Pancreas (tissue), 10 donors: ENCODE measurements around the gene EFCAB8. TPM values are rescaled to one million over a fixed set of nuclear protein-coding genes. Genes with fewer than 3 reads are reported as not detected.

Experiments used
- ATAC-seq, 4 donors: fragments of 200-7000 bp; cut with Tn5 transposase; one replicate each; pipeline versions ENCODE4 v1.8.0 to v1.9.1; 2020; ENCODE audit warnings: mild to moderate bottlenecking in 4 of 4, moderate library complexity in 4 of 4
- DNase-seq, 6 donors: peaks; one replicate each; pipeline ENCODE4 v3.0.0-alpha.2; 2020
- FAIRE-seq: peaks from 2 replicates; lab custom pipeline; 2012; peaks lifted over from hg19 to GRCh38; lab: Jason Lieb, UNC
- H3K27ac ChIP-seq, 4 donors: fragments of 200-600 bp; sonication (generic); 1 replicate in 3 of 4; 2 replicates in 1 of 4; pipeline versions ENCODE4 v1.5.0 to v1.8.0; 2020
- H3K27me3 ChIP-seq, 4 donors: fragments of 200-600 bp; one replicate each; pipeline ENCODE4 v1.8.0; 2021
- H3K36me3 ChIP-seq, 3 donors: fragments of 200-600 bp; sonication (generic) in 1 of 3; one replicate each; pipeline versions ENCODE4 v1.5.0 to v1.8.0; 2020 to 2021
- H3K4me1 ChIP-seq, 3 donors: fragments of 200-600 bp; one replicate each; pipeline ENCODE4 v1.8.0; 2021
- H3K4me3 ChIP-seq, 4 donors: fragments of 200-600 bp; sonication (generic) in 2 of 4; one replicate each; pipeline versions ENCODE4 v1.5.0 to v1.8.0; 2020 to 2021
- H3K9me3 ChIP-seq, 4 donors: fragments of 200-600 bp; one replicate each; pipeline ENCODE4 v1.8.0; 2021
- CTCF ChIP-seq, 4 donors: fragments of 200-600 bp; sonication (generic) in 3 of 4; IDR thresholded peaks; one replicate each; pipeline versions ENCODE4 v1.5.0 to v1.8.0; 2021; ENCODE audit warnings: antibody characterized with exemption in 4 of 4
- WGBS, 2 donors: extraction: QIAGEN DNeasy Blood & Tissue Kit; methylation state at CpG; one replicate each; pipeline ENCODE4 v1.1.7; 2013; 5-methylcytosine and 5-hydroxymethylcytosine counted together
- intact Hi-C, 3 donors: fragments of 100-400 bp; cut with DNase I; formaldehyde crosslinking; loops; one replicate each; pipeline versions ENCODE4 v1.11.1 to v1.14.2; 2022
- polyA plus RNA-seq, 2 donors: library from polyadenylated mRNA; stranded (reverse); fragments of 200-250 nt; gene quantifications; one replicate each; pipeline ENCODE4 v1.2.3, GENCODE V29; 2013
- total RNA-seq, 6 donors: library from RNA; stranded (reverse); fragmentation: NEBNext Ultra II Directional in 4 of 6; extraction: Animal tissue kit (Norgen Biotek cat#: 25700) in 4 of 6; gene quantifications; one replicate each; pipeline versions ENCODE4 v1.2.1 to v1.2.4, GENCODE V29; 2021 to 2023
- donor health status: healthy with polysubstance abuse.
- donor health status: DM: no; HTN: no; CAD: no; lungs with moderate emphysema.
- donor health status: DM: no; HTN: no; CAD: no.
- donor health status: control.
- donor health status: control.
- donor health status: Bipolar disorder and iron deficiency.
- donor health status: DM: yes; HTN: yes; CAD: no.
- donor health status: DM: no; HTN: no; CAD: no.
- donor health status: DM: no; HTN: no; CAD: no.
- donor health status: DM: yes; HTN: yes; CAD: no.

EFCAB8 gene
- total RNA-seq (under 1 TPM in 5 of 6 donors, not detected in 1; 0.12 to 0.35 (median 0.19) TPM), polyA plus RNA-seq (under 1 TPM; 0.14 to 0.19 TPM)

- H3K9me3 ChIP-seq = no peaks in the 10 kb centered on the region
- no peaks in the 10 kb centered on the region for H3K4me1 ChIP-seq
- DNase-seq (no peak), FAIRE-seq (no peak), ATAC-seq (no peak)
- no peaks in the 10 kb centered on the region for H3K27me3 ChIP-seq
- intact Hi-C loops = no loop called here
- H3K36me3 ChIP-seq = no peaks in the 10 kb centered on the region
- no peak for TF ChIP-seq CTCF (IDR thresholded peaks at IDR 0.05)
- 76 to 81% methylated on average over 8 of the region's 8 CpGs for WGBS, 2 donors
- no peak within 1 kb of the TSS for H3K27ac ChIP-seq
- H3K4me3 ChIP-seq = no peak within 1 kb of the TSS
Observed at GRCh38 chr20:32858701-32859372, at the start of gene EFCAB8. Gene EFCAB8, plus strand, starts transcription at chr20:32858923. Its CDS starts 4,870 bp downstream, at chr20:32863793.

GRCh38 chr20:32809907-32810306 is 48.8 kb upstream of the EFCAB8 start:
- intact Hi-C loops = no loop called here
- DNase-seq (no peak), ATAC-seq (no peak), FAIRE-seq (no peak)
- H3K27ac ChIP-seq = no peak overlapping the region
- WGBS, 2 donors = 91 to 96% methylated on average over 4 of the region's 4 CpGs
- no peaks in the 10 kb centered on the region for H3K4me1 ChIP-seq
- H3K4me3 ChIP-seq = no peak overlapping the region
- no peaks in the 10 kb centered on the region for H3K9me3 ChIP-seq
- no peaks in the 10 kb centered on the region for H3K36me3 ChIP-seq
- TF ChIP-seq CTCF (IDR thresholded peaks at IDR 0.05) = no peak
- no peaks in the 10 kb centered on the region for H3K27me3 ChIP-seq

GRCh38 chr20:32810941-32811340 is 47.8 kb upstream of the EFCAB8 start:
- DNase-seq (no peak), FAIRE-seq (no peak), ATAC-seq (no peak)
- Histone ChIP-seq H3K9me3 (no peaks in the 10 kb centered on the region), H3K4me1 (no peaks in the 10 kb centered on the region), H3K4me3 (no peak overlapping the region), H3K36me3 (no peaks in the 10 kb centered on the region), H3K27me3 (no peaks in the 10 kb centered on the region), H3K27ac (no peak overlapping the region)
- WGBS, 2 donors = 85 to 86% methylated on average over 5 of the region's 5 CpGs
- intact Hi-C loops = no loop called here
- TF ChIP-seq CTCF (IDR thresholded peaks at IDR 0.05) = no peak

- no peak overlapping the region for H3K4me3 ChIP-seq
- DNase-seq (no peak), FAIRE-seq (no peak), ATAC-seq (no peak)
- intact Hi-C loops = no loop called here
- no peaks in the 10 kb centered on the region for H3K9me3 ChIP-seq
- 85 to 88% methylated on average over 6 of the region's 6 CpGs for WGBS, 2 donors
- TF ChIP-seq CTCF (IDR thresholded peaks at IDR 0.05) = no peak
- H3K27me3 ChIP-seq = no peaks in the 10 kb centered on the region
- no peaks in the 10 kb centered on the region for H3K36me3 ChIP-seq
- no peaks in the 10 kb centered on the region for H3K4me1 ChIP-seq
- no peak overlapping the region for H3K27ac ChIP-seq
Observed at GRCh38 chr20:32811886-32812285, 46.8 kb upstream of the EFCAB8 start.
